Measurements from ENCODE around the gene RHOBTB3.

RHOBTB3 gene

DNA sequence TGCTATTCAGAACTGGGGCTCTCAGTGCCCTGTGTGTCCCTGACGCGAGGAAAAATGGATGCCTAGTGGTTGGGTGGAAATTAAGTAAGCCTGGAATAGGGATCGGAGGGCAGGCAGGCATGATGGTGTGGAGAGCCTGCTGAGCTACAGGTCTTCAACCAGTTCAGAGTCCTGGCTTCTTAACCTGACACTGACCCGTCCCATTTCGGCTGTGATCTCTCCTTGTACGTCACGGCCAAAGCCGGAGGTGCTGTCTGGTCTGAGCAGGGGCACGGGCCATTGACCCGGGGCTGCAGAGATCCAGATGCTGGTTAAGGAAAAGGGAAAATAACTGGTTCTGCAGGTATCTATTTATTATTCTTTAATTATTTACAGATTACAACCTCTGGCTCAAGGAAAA is 27.9 kb downstream of the RHOBTB3 start:
- Histone ChIP-seq H3K36me3 (replicated peaks) (peaks cover 4% of the 10 kb centered on the region; the same call in 1 of the 2 replicates), H3K9me3 (no peaks in the 10 kb centered on the region), H3K4me1 (no peaks in the 10 kb centered on the region), H3K27me3 (ENCODE audit: low read depth) (no peaks in the 10 kb centered on the region), H3K4me3 (no peak overlapping the region)
- in situ Hi-C loops (cut with MboI; ENCODE audit: low sequenced_read_pairs) = no loop called here
- no peak for DNase-seq (ENCODE audit: low spot score in 2 of 2)

DNA sequence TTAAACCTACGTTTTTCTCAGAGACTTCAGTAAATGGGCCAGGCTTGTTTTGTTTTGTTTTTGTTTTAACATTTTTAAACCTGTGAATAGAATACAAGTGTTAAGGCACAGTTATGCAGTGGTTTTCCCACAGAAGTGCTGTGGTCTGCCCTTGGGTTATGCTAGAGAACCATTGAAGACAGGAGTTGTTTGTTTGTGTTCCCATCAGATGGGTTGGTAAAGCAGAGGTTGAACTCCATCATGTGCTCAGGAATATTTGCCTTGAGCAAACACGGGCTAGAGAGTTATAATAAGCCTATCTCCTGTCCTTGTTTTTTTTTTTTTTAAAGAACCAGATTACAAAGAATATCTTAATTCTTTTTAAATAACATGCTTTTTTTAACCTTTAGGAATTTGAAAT is 28.5 kb downstream of the RHOBTB3 start:
- in situ Hi-C loops (cut with MboI; ENCODE audit: low sequenced_read_pairs) = no loop called here
- Histone ChIP-seq H3K9me3 (no peaks in the 10 kb centered on the region), H3K4me1 (no peaks in the 10 kb centered on the region), H3K36me3 (replicated peaks) (peaks cover 2% of the 10 kb centered on the region; the same call in 1 of the 2 replicates), H3K4me3 (no peak overlapping the region), H3K27me3 (ENCODE audit: low read depth) (no peaks in the 10 kb centered on the region)
- DNase-seq (ENCODE audit: low spot score in 2 of 2) = no peak

DNA sequence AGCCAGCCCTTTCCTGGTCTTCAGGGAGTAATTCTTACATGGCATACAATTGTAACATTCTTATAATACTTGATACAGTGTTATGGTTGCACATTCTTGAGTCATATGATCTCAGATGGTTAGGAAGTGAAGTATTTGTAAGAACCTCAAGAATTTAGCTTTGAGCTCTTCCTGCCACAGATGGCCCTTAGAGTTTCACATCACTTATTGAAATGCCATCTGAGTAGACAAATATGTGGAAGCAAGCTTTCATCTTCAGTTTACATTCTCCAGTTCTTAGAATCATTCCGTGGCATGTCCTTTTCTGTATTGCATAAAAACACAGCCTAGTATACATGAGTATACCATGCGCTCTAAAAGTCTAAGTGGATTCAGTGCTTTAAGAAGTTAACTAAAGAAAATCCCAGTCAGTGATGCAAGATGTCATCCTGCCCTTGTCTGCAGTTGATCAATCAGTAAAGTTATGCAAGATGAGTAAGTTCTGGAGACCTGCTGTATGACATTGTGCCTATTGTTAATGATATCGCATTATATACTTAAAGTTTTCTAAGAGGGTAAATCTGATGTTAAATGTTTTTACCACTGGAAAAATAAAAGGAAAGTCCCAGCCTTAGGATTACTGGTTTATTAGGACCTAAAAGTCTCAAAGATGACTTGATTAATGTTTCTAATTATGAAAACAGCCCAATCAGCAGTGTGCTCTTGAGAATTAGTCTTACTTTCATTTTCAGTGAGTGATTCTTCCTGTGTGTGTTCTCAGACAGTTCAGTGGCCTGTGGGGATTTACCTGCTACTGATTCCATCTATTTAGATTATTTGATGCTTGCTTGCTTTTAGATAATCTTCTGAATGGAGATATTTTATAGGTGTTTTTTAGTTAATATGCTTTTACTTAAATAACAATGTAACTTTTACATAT is 29.4 kb downstream of the RHOBTB3 start:
- no peak for DNase-seq (ENCODE audit: low spot score in 2 of 2)
- H3K36me3 ChIP-seq (replicated peaks) = no peaks in the 10 kb centered on the region
- H3K27me3 ChIP-seq (ENCODE audit: low read depth) = no peaks in the 10 kb centered on the region
- H3K4me3 ChIP-seq = no peak overlapping the region
- H3K4me1 ChIP-seq = no peaks in the 10 kb centered on the region
- no peaks in the 10 kb centered on the region for H3K9me3 ChIP-seq
- in situ Hi-C loops (cut with MboI; ENCODE audit: low sequenced_read_pairs) = no loop called here

DNA sequence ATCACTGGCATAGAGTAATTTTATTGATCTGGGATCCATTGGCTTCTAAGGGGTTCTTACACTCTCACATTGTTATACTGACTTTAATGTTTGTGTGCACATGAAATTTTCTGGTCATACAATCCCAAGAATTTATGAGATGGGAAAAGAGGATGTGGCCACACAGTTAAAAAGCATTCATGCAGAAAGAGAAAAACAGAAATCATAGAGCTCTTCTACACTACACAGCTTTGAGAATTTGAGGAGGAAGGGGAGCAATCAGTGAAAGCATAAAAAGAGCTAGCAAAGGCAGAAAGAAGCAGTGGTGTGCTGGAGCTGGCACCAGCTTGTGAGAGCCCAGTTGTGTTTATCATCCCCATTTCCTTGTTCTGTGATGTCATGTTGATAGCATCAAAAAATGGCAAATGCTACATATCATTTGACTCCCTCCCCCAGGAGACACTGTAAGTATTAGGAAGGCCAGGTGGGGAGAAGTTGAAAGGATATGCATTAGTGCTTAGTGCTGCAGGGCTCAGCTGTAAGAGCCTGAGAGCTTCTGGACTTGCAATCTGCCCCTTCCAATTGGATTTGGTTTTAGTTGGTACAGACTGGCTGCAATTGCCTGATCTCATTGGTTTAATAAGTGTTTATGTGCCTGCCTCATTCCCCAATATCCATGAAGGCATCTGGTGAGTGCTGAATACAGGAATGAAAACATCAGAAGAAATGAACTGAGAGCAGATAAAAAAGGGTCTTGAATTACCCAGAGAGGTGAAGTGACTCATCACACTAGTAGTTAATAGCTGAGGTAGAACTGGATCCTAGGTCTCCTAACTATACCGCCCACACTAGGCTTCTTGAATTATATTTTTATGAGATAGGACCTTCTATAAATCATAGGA is 30.9 kb downstream of the RHOBTB3 start:
- no peaks in the 10 kb centered on the region for H3K4me1 ChIP-seq
- no peaks in the 10 kb centered on the region for H3K36me3 ChIP-seq (replicated peaks)
- no peak for DNase-seq (ENCODE audit: low spot score in 2 of 2)
- no peaks in the 10 kb centered on the region for H3K27me3 ChIP-seq (ENCODE audit: low read depth)
- in situ Hi-C loops (cut with MboI; ENCODE audit: low sequenced_read_pairs) = no loop called here
- H3K4me3 ChIP-seq = no peak overlapping the region
- no peaks in the 10 kb centered on the region for H3K9me3 ChIP-seq

DNA sequence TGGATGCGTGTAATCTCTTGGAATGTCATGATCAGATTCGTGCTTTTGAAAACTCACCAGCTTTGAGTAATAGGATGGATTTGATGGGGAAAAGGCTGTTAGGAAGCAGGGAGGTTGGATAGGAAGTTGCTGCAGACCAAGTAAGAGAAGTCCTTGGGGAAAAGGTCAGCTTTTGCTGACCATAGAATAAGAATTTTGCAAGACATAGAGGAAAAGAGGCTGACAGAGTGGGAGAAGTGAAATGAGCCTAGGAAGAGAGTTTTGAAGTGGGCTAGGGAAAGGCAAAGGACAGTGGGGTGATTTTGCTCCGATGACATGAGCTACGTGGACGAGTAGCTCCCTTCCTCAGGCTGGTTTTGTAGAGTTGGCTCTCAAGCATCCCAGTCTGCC is 31.5 kb downstream of the RHOBTB3 start:
- DNase-seq (ENCODE audit: low spot score in 2 of 2) = no peak
- Histone ChIP-seq H3K27me3 (ENCODE audit: low read depth) (no peaks in the 10 kb centered on the region), H3K4me3 (no peak overlapping the region), H3K9me3 (no peaks in the 10 kb centered on the region), H3K4me1 (no peaks in the 10 kb centered on the region), H3K36me3 (replicated peaks) (no peaks in the 10 kb centered on the region)
- in situ Hi-C loops (cut with MboI; ENCODE audit: low sequenced_read_pairs) = no loop called here

DNA sequence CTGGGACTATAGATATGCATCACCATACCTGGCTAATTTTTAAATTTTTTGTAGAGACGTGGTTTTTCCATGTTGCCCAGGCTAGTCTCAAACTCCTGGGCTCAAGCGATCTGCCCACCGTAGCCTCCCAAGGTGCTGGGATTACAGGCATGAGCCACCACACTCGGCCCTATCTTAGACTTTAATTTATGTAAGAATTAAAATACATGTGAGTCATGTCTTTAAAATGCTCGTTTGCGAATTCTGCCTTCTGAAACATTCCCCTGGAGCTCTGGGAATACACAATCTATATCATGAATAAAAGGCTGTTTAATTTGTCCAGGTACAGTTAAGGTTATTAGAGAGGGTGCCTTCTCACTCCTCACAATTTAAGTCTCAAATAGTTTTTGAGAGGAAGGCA is 32.8 kb downstream of the RHOBTB3 start:
- DNase-seq (ENCODE audit: low spot score in 2 of 2) = no peak
- Histone ChIP-seq H3K27me3 (ENCODE audit: low read depth) (no peaks in the 10 kb centered on the region), H3K4me3 (no peak overlapping the region), H3K36me3 (replicated peaks) (no peaks in the 10 kb centered on the region), H3K9me3 (no peaks in the 10 kb centered on the region), H3K4me1 (no peaks in the 10 kb centered on the region)
- in situ Hi-C loops (cut with MboI; ENCODE audit: low sequenced_read_pairs) = no loop called here

DNA sequence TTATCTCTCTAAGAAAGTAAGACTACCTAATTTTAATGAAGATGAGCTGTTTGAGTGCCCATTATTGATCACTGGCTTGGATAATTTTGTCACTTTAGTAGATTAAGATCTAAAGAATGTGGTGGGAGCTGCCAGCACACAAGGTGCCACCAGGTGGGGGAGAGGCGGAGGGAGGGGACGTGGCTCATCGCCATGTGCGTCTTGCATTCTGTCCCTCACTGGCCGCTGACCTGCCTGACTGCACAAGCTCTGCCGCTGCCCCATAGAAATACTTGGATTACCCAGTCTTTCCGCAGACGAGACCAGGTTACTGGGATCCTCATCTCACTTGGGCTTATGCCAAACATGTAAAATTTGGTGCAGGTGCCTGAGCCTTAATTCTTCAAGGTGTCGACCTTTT is 37.6 kb downstream of the RHOBTB3 start:
- DNase-seq (ENCODE audit: low spot score in 2 of 2) = no peak
- 0 out of 2 replicates have a peak, but pooled peaks cover 5% of the 10 kb centered on the region for H3K36me3 ChIP-seq (replicated peaks)
- no peaks in the 10 kb centered on the region for H3K9me3 ChIP-seq
- in situ Hi-C loops (cut with MboI; ENCODE audit: low sequenced_read_pairs) = no loop called here
- H3K4me1 ChIP-seq = no peaks in the 10 kb centered on the region
- no peak overlapping the region for H3K4me3 ChIP-seq
- H3K27me3 ChIP-seq (ENCODE audit: low read depth) = no peaks in the 10 kb centered on the region

DNA sequence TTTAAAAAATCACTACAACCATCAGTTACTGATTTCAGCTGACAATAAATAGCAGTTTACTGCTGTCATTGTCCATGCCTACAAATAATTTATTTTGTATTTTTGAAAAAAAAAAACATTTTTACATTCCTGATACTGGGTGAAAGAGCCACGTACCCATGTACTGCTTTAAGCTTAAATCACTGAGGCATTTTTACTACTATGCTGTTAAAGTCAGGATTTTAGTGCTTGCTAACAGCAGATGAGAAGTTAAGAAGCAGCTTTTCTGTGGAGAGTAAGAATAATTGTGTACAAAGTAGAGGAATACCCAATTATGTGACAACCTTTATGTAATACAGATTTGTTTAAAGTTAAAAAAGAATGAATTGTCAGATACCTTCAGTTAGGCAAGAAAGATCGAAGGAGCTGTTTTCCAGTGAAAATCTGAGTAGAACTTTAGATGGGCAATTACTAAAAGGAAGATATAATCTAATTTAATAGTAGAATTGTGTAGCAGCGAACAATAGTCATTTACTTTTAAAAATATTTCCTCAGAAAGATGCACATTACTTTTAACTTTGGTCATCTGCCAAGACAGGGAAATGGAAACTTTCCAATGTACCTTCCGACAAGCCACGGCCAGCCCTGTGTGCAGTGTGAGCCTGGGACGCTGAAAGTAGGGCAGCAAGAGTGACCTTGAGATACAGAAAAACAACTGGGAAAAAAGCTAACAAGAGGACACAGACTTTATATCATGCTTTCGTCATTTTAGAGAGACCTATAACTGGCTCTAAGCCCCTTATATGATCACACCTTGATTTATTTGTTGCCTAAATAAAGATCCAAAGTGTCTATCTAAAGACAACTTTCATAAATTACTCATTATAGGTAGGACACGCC is 39.9 kb downstream of the RHOBTB3 start:
- Histone ChIP-seq H3K36me3 (replicated peaks) (0 out of 2 replicates have a peak, but pooled peaks cover 5% of the 10 kb centered on the region), H3K27me3 (ENCODE audit: low read depth) (no peaks in the 10 kb centered on the region), H3K9me3 (no peaks in the 10 kb centered on the region), H3K4me3 (no peak overlapping the region), H3K4me1 (no peaks in the 10 kb centered on the region)
- DNase-seq (ENCODE audit: low spot score in 2 of 2) = no peak
- in situ Hi-C loops (cut with MboI; ENCODE audit: low sequenced_read_pairs) = no loop called here

DNA sequence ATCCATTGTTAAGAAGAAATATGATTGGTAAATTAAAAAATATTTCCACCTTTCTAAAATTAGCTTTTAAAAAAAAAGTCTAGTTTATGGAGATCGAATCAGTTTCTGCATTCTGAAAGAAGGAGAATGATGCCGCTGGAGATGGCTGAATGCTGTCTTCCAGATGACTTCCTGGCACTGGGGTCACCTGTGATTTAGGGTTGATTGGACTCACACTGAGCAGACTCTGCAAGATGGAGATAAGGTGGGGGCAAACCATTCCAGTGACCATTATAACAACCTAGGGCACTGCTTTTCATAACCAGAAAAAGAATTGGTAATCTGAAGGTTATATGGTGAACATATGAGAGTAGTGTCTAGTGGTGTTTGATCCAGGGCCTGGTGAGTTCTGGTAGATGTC is 40.8 kb downstream of the RHOBTB3 start:
- in situ Hi-C loops (cut with MboI; ENCODE audit: low sequenced_read_pairs) = no loop called here
- H3K36me3 ChIP-seq (replicated peaks) = 0 out of 2 replicates have a peak, but pooled peaks cover 5% of the 10 kb centered on the region

DNA sequence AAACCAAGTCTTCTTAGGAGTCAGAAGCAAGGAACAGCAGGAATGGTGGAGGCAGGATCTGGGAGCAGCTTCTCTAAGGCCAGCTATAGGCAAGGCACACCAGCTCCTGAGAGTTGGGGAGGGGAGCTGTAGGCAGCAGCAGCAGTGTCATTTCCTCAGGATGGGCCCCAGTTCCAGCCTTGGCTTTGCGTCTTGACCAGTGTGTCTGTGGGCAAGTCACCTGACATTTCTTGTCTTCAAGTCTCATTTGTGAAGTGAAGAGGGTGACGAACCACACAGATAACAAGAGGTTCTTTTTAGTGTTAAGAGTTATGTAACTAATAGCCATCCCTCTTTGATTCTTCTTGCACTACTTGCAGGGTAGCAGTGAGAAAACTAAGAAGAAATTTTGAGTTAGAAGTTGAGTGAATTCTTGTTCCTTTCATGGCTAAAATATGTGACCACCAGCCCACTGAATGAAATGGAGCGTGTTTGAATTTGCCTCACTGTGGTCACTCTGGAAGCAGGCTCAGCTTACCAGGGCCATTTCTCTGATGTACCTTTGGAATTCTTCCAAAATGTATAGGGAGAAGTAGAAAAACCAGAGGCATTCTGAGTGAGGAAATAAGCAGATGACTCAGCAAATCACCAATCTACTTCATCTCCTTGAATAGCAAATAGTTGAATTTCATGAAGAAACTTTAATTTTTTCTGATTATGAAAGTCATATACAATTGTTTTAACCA is 42.4 kb downstream of the RHOBTB3 start:
- H3K36me3 ChIP-seq (replicated peaks) = 0 out of 2 replicates have a peak, but pooled peaks cover 5% of the 10 kb centered on the region
- H3K27me3 ChIP-seq (ENCODE audit: low read depth) = no peaks in the 10 kb centered on the region
- H3K9me3 ChIP-seq = no peaks in the 10 kb centered on the region
- H3K4me1 ChIP-seq = no peaks in the 10 kb centered on the region
- DNase-seq (ENCODE audit: low spot score in 2 of 2) = no peak
- no peak overlapping the region for H3K4me3 ChIP-seq
- in situ Hi-C loops (cut with MboI; ENCODE audit: low sequenced_read_pairs) = no loop called here

More for the DNA sequence above, 40.8 kb downstream of the RHOBTB3 start:
- Histone ChIP-seq H3K9me3 (no peaks in the 10 kb centered on the region), H3K27me3 (ENCODE audit: low read depth) (no peaks in the 10 kb centered on the region), H3K4me3 (no peak overlapping the region), H3K4me1 (no peaks in the 10 kb centered on the region)
- no peak for DNase-seq (ENCODE audit: low spot score in 2 of 2)

DNA sequence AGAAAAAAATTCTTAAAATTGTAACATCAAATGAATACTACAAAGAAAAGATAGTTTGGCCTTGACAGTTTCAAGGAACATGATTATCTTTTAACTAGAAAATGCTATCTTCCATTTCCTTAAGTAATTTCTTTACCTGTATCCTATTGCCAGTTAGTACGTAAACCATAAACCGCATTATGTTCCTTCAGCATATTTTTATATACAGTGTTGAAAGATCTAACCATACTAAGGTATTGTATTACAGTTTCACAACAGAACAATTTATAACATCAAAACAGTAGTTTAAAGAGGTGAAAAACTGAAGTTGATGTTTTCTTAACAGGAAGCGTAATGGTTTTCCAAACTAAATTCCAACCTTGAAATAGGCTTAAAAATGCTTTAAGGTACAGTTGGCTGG is 46.3 kb downstream of the RHOBTB3 start:
- Histone ChIP-seq H3K9me3 (no peaks in the 10 kb centered on the region), H3K36me3 (replicated peaks) (no peaks in the 10 kb centered on the region), H3K4me1 (no peaks in the 10 kb centered on the region), H3K4me3 (no peak overlapping the region), H3K27me3 (ENCODE audit: low read depth) (no peaks in the 10 kb centered on the region)
- in situ Hi-C loops (cut with MboI; ENCODE audit: low sequenced_read_pairs) = no loop called here
- no peak for DNase-seq (ENCODE audit: low spot score in 2 of 2)

DNA sequence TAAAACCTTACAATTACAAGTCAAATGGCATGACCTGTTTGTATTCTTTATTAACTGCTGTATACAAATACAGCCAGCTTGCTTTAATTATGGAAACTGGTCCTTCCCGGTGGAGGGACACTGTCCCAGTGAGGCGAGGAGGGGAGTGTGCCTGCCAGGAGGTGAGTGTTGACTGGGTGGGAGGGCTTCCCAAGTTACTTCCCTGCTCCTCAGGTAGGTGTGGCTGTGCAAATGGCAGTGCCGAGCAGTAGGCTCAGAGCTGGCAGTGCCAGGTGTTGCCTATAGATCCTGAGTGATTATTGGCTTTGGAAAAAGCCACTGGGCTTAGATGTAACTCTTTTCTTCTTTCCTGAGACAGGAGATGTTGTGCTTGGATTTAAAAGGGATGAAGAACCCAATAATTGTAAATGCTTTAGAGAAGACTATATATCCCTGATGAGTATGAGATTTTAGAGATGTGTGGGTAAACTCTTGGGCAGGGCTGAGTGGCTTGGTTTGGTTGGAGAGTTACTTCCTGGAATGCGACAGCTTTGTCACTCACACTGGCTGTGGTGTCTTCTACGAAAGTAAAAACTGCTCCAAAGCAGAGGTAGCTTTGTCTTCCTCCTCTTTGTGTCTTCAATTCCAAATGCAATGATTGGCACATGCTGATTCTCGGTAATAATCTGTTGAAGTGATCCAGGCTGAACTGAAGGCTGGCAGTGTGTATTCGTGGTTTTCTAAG is 47.7 kb downstream of the RHOBTB3 start:
- in situ Hi-C loops (cut with MboI; ENCODE audit: low sequenced_read_pairs) = no loop called here
- Histone ChIP-seq H3K9me3 (no peaks in the 10 kb centered on the region), H3K4me3 (no peak overlapping the region), H3K27me3 (ENCODE audit: low read depth) (no peaks in the 10 kb centered on the region), H3K4me1 (no peaks in the 10 kb centered on the region), H3K36me3 (replicated peaks) (no peaks in the 10 kb centered on the region)
- DNase-seq (ENCODE audit: low spot score in 2 of 2) = no peak

Measured in HAP-1 (cell line).